Testis (tissue), 2 donors: ENCODE results near the gene GALNT18.

Experiments used
- CTCF ChIP-seq, 3 experiments: fragments of 450-650 bp in 2 of 3; fragments of 200-600 bp in 1 of 3; sonication (generic) in 1 of 3; IDR thresholded peaks; one replicate each; pipeline ENCODE4 v1.5.1; 2016 to 2019; ENCODE audit warnings: antibody characterized with exemption in 3 of 3, mild to moderate bottlenecking in 2 of 3, moderate library complexity in 1 of 3
- POLR2A ChIP-seq: fragments of 450-650 bp; IDR thresholded peaks from one replicate; pipeline ENCODE4 v1.6.1; 2017; ENCODE audit warnings: antibody characterized with exemption, mild to moderate bottlenecking, moderate library complexity

GRCh38 chr11:11294551-11294855 is 327.3 kb downstream of the GALNT18 start:
- TF ChIP-seq POLR2A = no peak
- TF ChIP-seq CTCF (IDR thresholded peaks at IDR 0.05) = no peak
